Activated CD8-positive, alpha-beta memory T cell treated with anti-CD3 and anti-CD28 coated beads, Interleukin-2, amount 10 ng/mL, durations not matched to agents 7 days and 5 days (primary cell): ENCODE data around the gene TNNI3K. TPM values are rescaled to one million over a fixed set of nuclear protein-coding genes. Genes with fewer than 3 reads are reported as not detected.
A peak's percentile ranks its signal among the peaks of the same experiment; 100 is the strongest.

ENCODE experiments used
- ATAC-seq: fragments of 150-1000 bp; cut with Tn5 transposase; one replicate; pipeline ENCODE4 v1.10.0; 2021; ENCODE audit warnings: moderate library complexity
- CTCF ChIA-PET: fragments of 350-600 bp; sonication (Branson Sonifier 250); formaldehyde crosslinking; loops from one replicate; lab custom pipeline; 2021; ENCODE audit warnings: antibody characterized with exemption; lab: Charles Lee
- DNase-seq: peaks from one replicate; pipeline ENCODE4 v3.0.0-alpha.2; 2020
- H3K27ac Mint-ChIP-seq: one replicate; pipeline ENCODE4 v1.8.0; 2021; ENCODE audit warnings: mild to moderate bottlenecking, mixed read lengths
- H3K27me3 Mint-ChIP-seq: one replicate; pipeline ENCODE4 v1.8.0; 2021; ENCODE audit warnings: mixed read lengths
- H3K36me3 Mint-ChIP-seq: one replicate; pipeline ENCODE4 v1.8.0; 2021; ENCODE audit warnings: mild to moderate bottlenecking, mixed read lengths
- H3K4me1 Mint-ChIP-seq: one replicate; pipeline ENCODE4 v1.8.0; 2021; ENCODE audit warnings: mixed read lengths
- H3K4me3 Mint-ChIP-seq: one replicate; pipeline ENCODE4 v1.8.0; 2021; ENCODE audit warnings: mild to moderate bottlenecking, moderate library complexity, mixed read lengths
- H3K9me3 Mint-ChIP-seq: one replicate; pipeline ENCODE4 v1.8.0; 2022; ENCODE audit warnings: low read depth, mixed read lengths
- total RNA-seq, 2 experiments: library from RNA; stranded (reverse); gene quantifications; one replicate each; pipeline ENCODE4 v1.2.3, GENCODE V29; 2021

The TNNI3K gene
- total RNA-seq, 2 experiments from 2014 or later, result not detected

GRCh38 chr1:74480068-74480467 is 244.9 kb downstream of the TNNI3K start:
- no peaks in the 10 kb centered on the region for H3K27me3 Mint-ChIP-seq
- no peak overlapping the region for H3K4me3 Mint-ChIP-seq
- no peak for ATAC-seq

GRCh38 chr1:74481607-74482006 is 246.4 kb downstream of the TNNI3K start:
- ATAC-seq, result no peak
- Mint-ChIP-seq H3K4me3 (no peak overlapping the region), H3K36me3 (no peaks in the 10 kb centered on the region), H3K27ac (no peak overlapping the region), H3K4me1 (no peaks in the 10 kb centered on the region), H3K9me3 (no peaks in the 10 kb centered on the region), H3K27me3 (no peaks in the 10 kb centered on the region)
- DNase-seq, result no peak
- CTCF ChIA-PET, result no interaction called here

More at GRCh38 chr1:74480068-74480467, 244.9 kb downstream of the TNNI3K start:
- CTCF ChIA-PET, result no interaction called here
- H3K4me1 Mint-ChIP-seq, result no peaks in the 10 kb centered on the region
- no peaks in the 10 kb centered on the region for H3K9me3 Mint-ChIP-seq
- no peaks in the 10 kb centered on the region for H3K36me3 Mint-ChIP-seq
- no peak overlapping the region for H3K27ac Mint-ChIP-seq
- no peak for DNase-seq

- no peak for DNase-seq
- ATAC-seq, result no peak
- Mint-ChIP-seq H3K27me3 (no peaks in the 10 kb centered on the region), H3K9me3 (no peaks in the 10 kb centered on the region), H3K36me3 (no peaks in the 10 kb centered on the region), H3K27ac (no peak overlapping the region), H3K4me3 (no peak overlapping the region), H3K4me1 (no peaks in the 10 kb centered on the region)
- CTCF ChIA-PET, result no interaction called here
Observed at GRCh38 chr1:74485622-74486021, 250.4 kb downstream of the TNNI3K start.

- Mint-ChIP-seq H3K36me3 (no peaks in the 10 kb centered on the region), H3K9me3 (no peaks in the 10 kb centered on the region), H3K4me3 (no peak overlapping the region), H3K27me3 (no peaks in the 10 kb centered on the region), H3K27ac (no peak overlapping the region), H3K4me1 (no peaks in the 10 kb centered on the region)
- DNase-seq (no peak), ATAC-seq (no peak)
- CTCF ChIA-PET, result no interaction called here
Observed at GRCh38 chr1:74486036-74486435, 250.8 kb downstream of the TNNI3K start.

- Mint-ChIP-seq H3K4me3 (no peak overlapping the region), H3K27ac (no peak overlapping the region), H3K36me3 (no peaks in the 10 kb centered on the region), H3K9me3 (no peaks in the 10 kb centered on the region), H3K4me1 (no peaks in the 10 kb centered on the region), H3K27me3 (no peaks in the 10 kb centered on the region)
- no peak for DNase-seq
- CTCF ChIA-PET, result no interaction called here
- ATAC-seq, result no peak
Observed at GRCh38 chr1:74496669-74497068, 261.5 kb downstream of the TNNI3K start.

GRCh38 chr1:74498901-74499300 is 263.7 kb downstream of the TNNI3K start:
- no peaks in the 10 kb centered on the region for H3K9me3 Mint-ChIP-seq
- ATAC-seq, result no peak
- no peaks in the 10 kb centered on the region for H3K4me1 Mint-ChIP-seq
- H3K4me3 Mint-ChIP-seq, result no peak overlapping the region
- no peaks in the 10 kb centered on the region for H3K27me3 Mint-ChIP-seq
- no peak for DNase-seq
- no peaks in the 10 kb centered on the region for H3K36me3 Mint-ChIP-seq
- CTCF ChIA-PET, result no interaction called here
- H3K27ac Mint-ChIP-seq, result no peak overlapping the region

- DNase-seq, result no peak
- no peak overlapping the region for H3K4me3 Mint-ChIP-seq
- no peaks in the 10 kb centered on the region for H3K27me3 Mint-ChIP-seq
- H3K36me3 Mint-ChIP-seq, result no peaks in the 10 kb centered on the region
- no peak for ATAC-seq
- H3K9me3 Mint-ChIP-seq, result no peaks in the 10 kb centered on the region
- no peak overlapping the region for H3K27ac Mint-ChIP-seq
- no peaks in the 10 kb centered on the region for H3K4me1 Mint-ChIP-seq
- CTCF ChIA-PET, result interaction anchor here (1.1 kb wide), 1 partner anchor 231 kb away, joined by 3 read pairs; the partner anchor contains the start of genes CRYZ and TYW3
Observed at GRCh38 chr1:74502432-74502831, 267.2 kb downstream of the TNNI3K start.

- CTCF ChIA-PET, result interaction anchor here (0.9 to 1.1 kb wide), 2 partner anchors 11 to 230 kb away, joined by 3 to 5 read pairs; partner anchors contain the start of genes CRYZ and TYW3
- H3K27ac Mint-ChIP-seq, result no peak overlapping the region
Observed at GRCh38 chr1:74502858-74503257, 267.7 kb downstream of the TNNI3K start.

GRCh38 chr1:74504125-74504932 is 269.1 kb downstream of the TNNI3K start:
- H3K9me3 Mint-ChIP-seq, result no peaks in the 10 kb centered on the region
- H3K27me3 Mint-ChIP-seq, result no peaks in the 10 kb centered on the region
- H3K27ac Mint-ChIP-seq, result no peak overlapping the region
- peak; percentile 63 for DNase-seq
- H3K4me3 Mint-ChIP-seq, result no peak overlapping the region
- ATAC-seq, result peak; percentile 73
- H3K36me3 Mint-ChIP-seq, result no peaks in the 10 kb centered on the region
- H3K4me1 Mint-ChIP-seq, result no peaks in the 10 kb centered on the region
- CTCF ChIA-PET, result interaction anchor here (0.6 to 1.1 kb wide), 4 partner anchors 17 to 248 kb away, joined by 3 to 7 read pairs (median 3); no protein-coding TSS in a partner anchor

More at GRCh38 chr1:74502858-74503257, 267.7 kb downstream of the TNNI3K start:
- no peaks in the 10 kb centered on the region for H3K9me3 Mint-ChIP-seq
- ATAC-seq, result no peak
- H3K36me3 Mint-ChIP-seq, result no peaks in the 10 kb centered on the region
- H3K4me1 Mint-ChIP-seq, result no peaks in the 10 kb centered on the region
- no peak for DNase-seq
- no peak overlapping the region for H3K4me3 Mint-ChIP-seq
- H3K27me3 Mint-ChIP-seq, result no peaks in the 10 kb centered on the region

- Mint-ChIP-seq H3K9me3 (no peaks in the 10 kb centered on the region), H3K27me3 (no peaks in the 10 kb centered on the region)
- CTCF ChIA-PET, result no interaction called here
Observed at GRCh38 chr1:74504933-74505512, 269.8 kb downstream of the TNNI3K start.

GRCh38 chr1:74505928-74506710 is 270.9 kb downstream of the TNNI3K start:
- Mint-ChIP-seq H3K27me3 (no peaks in the 10 kb centered on the region), H3K9me3 (no peaks in the 10 kb centered on the region), H3K4me1 (no peaks in the 10 kb centered on the region), H3K27ac (no peak overlapping the region), H3K4me3 (no peak overlapping the region), H3K36me3 (no peaks in the 10 kb centered on the region)
- no peak for ATAC-seq
- CTCF ChIA-PET, result no interaction called here
- DNase-seq, result no peak

More at GRCh38 chr1:74504933-74505512, 269.8 kb downstream of the TNNI3K start:
- Mint-ChIP-seq H3K27ac (no peak overlapping the region), H3K4me3 (no peak overlapping the region), H3K4me1 (no peaks in the 10 kb centered on the region), H3K36me3 (no peaks in the 10 kb centered on the region)
- DNase-seq (no peak), ATAC-seq (no peak)

- H3K4me1 Mint-ChIP-seq, result no peaks in the 10 kb centered on the region
- H3K27ac Mint-ChIP-seq, result no peak overlapping the region
- no peak overlapping the region for H3K4me3 Mint-ChIP-seq
- DNase-seq, result no peak
- no peaks in the 10 kb centered on the region for H3K9me3 Mint-ChIP-seq
- no peak for ATAC-seq
- no peaks in the 10 kb centered on the region for H3K36me3 Mint-ChIP-seq
- CTCF ChIA-PET, result no interaction called here
- peaks cover 2% of the 10 kb centered on the region for H3K27me3 Mint-ChIP-seq
Observed at GRCh38 chr1:74508449-74508848, 273.3 kb downstream of the TNNI3K start.

GRCh38 chr1:74512170-74512915 is 277.2 kb downstream of the TNNI3K start, which contains the start of gene LRRC53:
LRRC53 (minus strand) TSS chr1:74512611; CDS start chr1:74483349, 29,262 bp downstream.
- no peak within 1 kb of the TSS for H3K4me3 Mint-ChIP-seq
- CTCF ChIA-PET, result no interaction called here
- no peak within 1 kb of the TSS for H3K27ac Mint-ChIP-seq
- no peaks in the 10 kb centered on the region for H3K9me3 Mint-ChIP-seq
- H3K36me3 Mint-ChIP-seq, result no peaks in the 10 kb centered on the region
- DNase-seq (no peak), ATAC-seq (no peak)
- H3K4me1 Mint-ChIP-seq, result no peaks in the 10 kb centered on the region
- H3K27me3 Mint-ChIP-seq, result peaks cover 3% of the 10 kb centered on the region
